Progenitor cell of endocrine pancreas (in vitro differentiated cells): Measurements from ENCODE around the gene RAD52. TPM values are rescaled to one million over a fixed set of nuclear protein-coding genes. Genes with fewer than 3 reads are reported as not detected.
A peak's percentile ranks its signal among the peaks of the same experiment; 100 is the strongest.

Experiments used
- DNase-seq: peaks from one replicate; pipeline ENCODE4 v3.0.0; 2021; ENCODE audit warnings: low spot score; ENCODE audit not compliant: unreplicated experiment
- H3K27ac Mint-ChIP-seq: 2 replicates; pipeline ENCODE4 v1.8.0; 2021; ENCODE audit warnings: mild to moderate bottlenecking, moderate library complexity, mixed read lengths
- H3K27me3 Mint-ChIP-seq: 2 replicates; pipeline ENCODE4 v1.8.0; 2021; ENCODE audit warnings: mixed read lengths
- H3K36me3 Mint-ChIP-seq: 2 replicates; pipeline ENCODE4 v1.8.0; 2022; ENCODE audit warnings: mixed read lengths; ENCODE audit not compliant: insufficient read depth
- H3K4me1 Mint-ChIP-seq: 2 replicates; pipeline ENCODE4 v1.8.0; 2021; ENCODE audit warnings: low read depth, mixed read lengths
- H3K4me3 Mint-ChIP-seq: 2 replicates; pipeline ENCODE4 v1.8.0; 2021; ENCODE audit warnings: low read depth, mild to moderate bottlenecking, moderate library complexity, mixed read lengths
- H3K9me3 Mint-ChIP-seq: 2 replicates; pipeline ENCODE4 v1.8.0; 2021; ENCODE audit warnings: low read depth, mixed read lengths
- CTCF ChIP-seq: fragments of 200-600 bp; sonication (generic); IDR thresholded peaks from one replicate; pipeline ENCODE4 v1.5.0; 2021; ENCODE audit warnings: antibody characterized with exemption, mild to moderate bottlenecking; ENCODE audit not compliant: unreplicated experiment
- total RNA-seq: library from RNA; stranded (reverse); gene quantifications from 2 replicates; pipeline ENCODE4 v1.2.1, GENCODE V29; 2021

The RAD52 gene
- total RNA-seq, 1 donor from 2014 or later = 52.6 TPM

GRCh38 chr12:879641-880040 lies 69.9 kb downstream of the RAD52 start:
- no peaks in the 10 kb centered on the region for H3K4me1 Mint-ChIP-seq
- H3K9me3 Mint-ChIP-seq = no peaks in the 10 kb centered on the region
- H3K4me3 Mint-ChIP-seq = no peak overlapping the region
- no peak for TF ChIP-seq CTCF
- H3K27ac Mint-ChIP-seq = no peak overlapping the region
- no peaks in the 10 kb centered on the region for H3K27me3 Mint-ChIP-seq
- DNase-seq = no peak
- H3K36me3 Mint-ChIP-seq = peaks cover 39% of the 10 kb centered on the region

GRCh38 chr12:873954-874353 lies 75.5 kb downstream of the RAD52 start:
- H3K9me3 Mint-ChIP-seq = no peaks in the 10 kb centered on the region
- TF ChIP-seq CTCF = no peak
- H3K4me3 Mint-ChIP-seq = no peak overlapping the region
- H3K4me1 Mint-ChIP-seq = peaks cover 1% of the 10 kb centered on the region
- no peak overlapping the region for H3K27ac Mint-ChIP-seq
- H3K27me3 Mint-ChIP-seq = no peaks in the 10 kb centered on the region
- DNase-seq = no peak
- H3K36me3 Mint-ChIP-seq = peaks cover 21% of the 10 kb centered on the region

DNA sequence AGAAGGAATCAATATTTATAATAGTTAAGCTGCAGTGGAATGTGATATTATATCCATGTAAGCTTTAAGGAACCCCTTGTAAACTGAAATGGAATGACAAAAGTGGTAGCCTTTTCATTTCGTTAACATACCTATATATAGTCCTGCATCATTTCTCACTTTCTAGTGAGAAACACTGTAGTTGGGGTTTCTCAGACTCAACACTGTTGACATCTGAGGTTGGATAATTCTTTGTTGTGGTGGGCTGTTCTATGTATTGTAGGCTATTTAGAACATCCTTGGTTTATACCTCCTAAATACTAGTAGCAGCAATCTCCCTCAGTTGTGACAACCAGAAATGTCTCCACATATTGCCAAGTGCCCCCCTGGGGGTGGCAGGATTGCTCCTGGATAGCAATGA lies 79.1 kb downstream of the RAD52 start:
- peaks cover 23% of the 10 kb centered on the region for H3K36me3 Mint-ChIP-seq
- H3K4me1 Mint-ChIP-seq = peaks cover 1% of the 10 kb centered on the region
- no peak for DNase-seq
- no peak overlapping the region for H3K4me3 Mint-ChIP-seq
- no peak for TF ChIP-seq CTCF
- no peaks in the 10 kb centered on the region for H3K27me3 Mint-ChIP-seq
- H3K27ac Mint-ChIP-seq = peak overlapping the region; percentile 51
- H3K9me3 Mint-ChIP-seq = no peaks in the 10 kb centered on the region

- Mint-ChIP-seq H3K9me3 (no peaks in the 10 kb centered on the region), H3K4me3 (no peak overlapping the region), H3K27ac (peak overlapping the region; percentile 8), H3K27me3 (no peaks in the 10 kb centered on the region), H3K4me1 (peaks cover 1% of the 10 kb centered on the region), H3K36me3 (peaks cover 35% of the 10 kb centered on the region)
- no peak for DNase-seq
- peak; percentile 37 for TF ChIP-seq CTCF
Observed at GRCh38 chr12:868722-869121, 80.8 kb downstream of the RAD52 start.

DNA sequence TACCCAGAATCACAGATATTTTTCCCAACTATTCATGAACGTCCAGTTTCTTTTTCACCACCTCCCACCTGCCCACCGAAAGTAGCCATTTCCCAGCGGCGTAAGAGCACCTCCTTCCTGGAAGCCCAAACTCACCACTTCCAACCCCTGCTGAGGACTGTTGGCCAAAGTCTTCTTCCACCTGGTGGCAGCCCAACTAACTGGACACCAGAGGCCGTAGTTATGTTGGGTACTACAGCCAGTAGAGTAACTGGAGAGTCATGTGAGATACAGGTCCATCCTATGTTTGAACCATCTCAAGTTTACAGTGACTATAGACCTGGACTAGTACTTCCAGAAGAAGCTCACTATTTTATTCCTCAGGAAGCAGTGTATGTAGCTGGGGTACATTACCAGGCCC lies 81.6 kb downstream of the RAD52 start:
- Mint-ChIP-seq H3K4me3 (no peak overlapping the region), H3K27ac (no peak overlapping the region), H3K36me3 (peaks cover 31% of the 10 kb centered on the region), H3K9me3 (no peaks in the 10 kb centered on the region), H3K4me1 (no peaks in the 10 kb centered on the region), H3K27me3 (no peaks in the 10 kb centered on the region)
- peak; percentile 8 for TF ChIP-seq CTCF
- DNase-seq = no peak
